Measurements from ENCODE around the gene CAMSAP2.
"Not testable (repeated sequence)": the region's sequence is repeated elsewhere in the genome, so short reads cannot be mapped to it uniquely, and the experiment has no call there.

Gene CAMSAP2

DNA sequence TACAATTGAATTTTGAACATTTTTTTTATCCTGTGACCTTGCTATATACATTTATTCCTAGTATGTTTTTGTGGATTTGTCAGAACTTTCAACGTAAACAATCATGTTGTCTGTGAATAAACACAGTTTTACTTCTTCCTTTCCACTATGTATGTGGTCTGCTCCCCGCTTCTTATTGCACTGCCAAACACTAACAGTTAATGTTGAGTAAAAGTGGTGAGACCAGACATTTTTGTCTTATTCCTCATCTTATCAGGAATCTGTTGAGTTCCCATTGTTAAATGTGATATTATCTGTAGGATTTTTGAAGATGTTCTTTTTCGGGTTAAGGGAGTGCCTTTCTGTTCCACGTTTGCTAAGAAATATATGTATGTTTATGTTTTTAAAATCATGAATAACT lies 45.9 kb downstream of the CAMSAP2 start:
- no peak for DNase-seq (ENCODE audit: low spot score)

DNA sequence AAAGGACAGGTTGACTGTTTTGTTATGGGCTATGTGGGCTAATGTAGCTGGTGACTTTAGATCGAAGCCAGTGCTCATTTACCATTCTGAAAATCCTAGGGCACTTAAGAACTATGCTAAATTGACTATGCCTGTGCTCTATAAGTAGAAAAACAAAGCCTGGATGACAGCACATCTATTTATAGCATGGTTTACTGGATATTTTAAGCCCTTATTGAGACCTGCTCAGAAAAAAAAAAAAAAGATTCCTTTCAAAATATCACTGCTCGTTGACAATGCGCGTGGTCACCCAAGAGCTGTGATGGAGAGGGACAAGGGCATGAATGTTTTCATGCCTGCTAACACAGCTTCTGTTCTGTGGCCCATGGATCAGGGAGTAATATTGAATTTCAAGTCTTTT lies 48.1 kb downstream of the CAMSAP2 start:
- DNase-seq (ENCODE audit: low spot score), result no peak

DNA sequence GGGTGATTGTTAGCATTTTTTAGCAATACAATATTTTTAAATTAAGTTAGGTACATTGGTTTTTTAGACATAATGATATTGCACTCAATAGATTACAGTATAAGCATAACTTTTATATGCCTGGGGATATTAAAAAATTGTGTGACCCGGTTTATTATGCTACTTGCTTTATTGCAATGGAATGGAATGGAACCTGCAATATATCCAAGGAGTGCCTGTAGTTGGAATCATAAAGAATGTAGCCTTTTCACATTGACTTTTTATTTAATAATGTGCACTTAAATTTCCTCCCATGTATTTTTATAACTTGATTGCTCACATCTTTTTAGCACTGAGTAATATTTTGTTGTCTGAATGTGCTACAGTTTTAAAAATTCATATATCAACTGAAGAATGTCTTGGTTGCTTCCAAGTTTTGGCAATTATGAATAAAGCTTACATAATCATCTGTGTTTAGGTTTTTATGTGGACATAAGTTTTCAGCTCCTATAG lies 49.2 kb downstream of the CAMSAP2 start:
- no peak for DNase-seq (ENCODE audit: low spot score)

DNA sequence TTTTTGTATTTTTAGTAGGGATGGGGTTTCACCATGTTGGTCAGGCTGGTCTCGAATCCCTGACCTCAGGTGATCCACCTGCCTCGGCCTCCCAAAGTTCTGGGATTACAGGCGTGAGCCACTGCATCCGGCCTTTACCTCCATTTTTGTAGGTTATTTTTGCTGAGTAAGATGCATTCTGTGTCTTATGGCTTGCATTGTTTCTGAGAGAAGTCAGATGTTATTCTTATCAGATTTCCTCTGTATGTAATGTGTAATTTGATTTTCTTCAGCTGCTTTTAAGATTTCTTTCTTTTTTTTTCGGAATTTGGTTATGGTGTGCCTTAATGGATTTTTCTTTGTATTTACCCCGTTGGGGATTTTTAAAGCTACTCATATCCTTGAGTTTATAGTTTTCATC lies 52.3 kb downstream of the CAMSAP2 start:
- DNase-seq (ENCODE audit: low spot score), result not testable (repeated sequence)

DNA sequence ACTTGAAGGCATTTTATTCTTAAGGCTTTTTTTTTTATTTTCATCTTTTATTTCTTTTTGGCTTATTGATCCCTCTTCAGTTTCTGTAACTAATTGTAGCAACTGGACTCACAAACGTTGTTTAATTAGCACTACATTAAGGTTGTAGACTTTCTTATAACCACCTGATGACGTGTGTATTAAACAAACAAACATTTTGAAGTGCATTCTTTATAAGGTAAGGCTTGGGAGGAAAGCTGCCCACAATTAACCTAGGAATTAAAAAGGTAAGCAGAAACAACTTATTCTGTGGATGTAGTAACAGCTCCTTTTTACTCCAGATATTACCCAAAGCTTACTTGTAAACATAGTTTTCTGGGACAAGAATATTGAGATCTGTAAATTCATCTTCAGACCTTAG lies 55.0 kb downstream of the CAMSAP2 start:
- no peak for DNase-seq (ENCODE audit: low spot score)

DNA sequence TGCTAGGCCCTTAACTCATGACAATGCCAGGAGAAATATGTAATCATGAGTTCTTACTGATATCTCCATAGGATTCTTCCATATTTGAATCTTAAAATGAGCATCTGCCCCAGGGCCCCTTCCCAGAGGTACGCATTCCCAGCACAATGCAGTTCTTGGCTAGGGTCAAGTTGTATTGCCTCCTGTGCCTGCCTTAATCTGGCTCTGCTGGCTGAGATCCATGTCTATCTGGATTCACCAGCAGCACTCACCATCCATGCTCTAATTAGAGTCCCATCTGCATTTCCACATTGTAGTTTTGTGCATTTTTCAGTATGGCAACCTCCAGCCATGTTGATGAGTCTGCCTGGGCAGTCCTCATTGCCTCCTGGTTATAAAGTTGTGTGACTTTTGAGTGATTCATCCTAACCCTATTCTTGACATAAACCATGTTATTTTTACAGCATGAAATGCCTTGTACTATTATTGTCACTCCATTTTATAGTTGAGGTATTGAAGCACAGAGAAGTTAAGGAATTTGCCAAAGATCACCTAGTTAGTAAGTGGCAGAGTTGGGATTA lies 55.9 kb downstream of the CAMSAP2 start:
- DNase-seq (ENCODE audit: low spot score), result peak; percentile 53

DNA sequence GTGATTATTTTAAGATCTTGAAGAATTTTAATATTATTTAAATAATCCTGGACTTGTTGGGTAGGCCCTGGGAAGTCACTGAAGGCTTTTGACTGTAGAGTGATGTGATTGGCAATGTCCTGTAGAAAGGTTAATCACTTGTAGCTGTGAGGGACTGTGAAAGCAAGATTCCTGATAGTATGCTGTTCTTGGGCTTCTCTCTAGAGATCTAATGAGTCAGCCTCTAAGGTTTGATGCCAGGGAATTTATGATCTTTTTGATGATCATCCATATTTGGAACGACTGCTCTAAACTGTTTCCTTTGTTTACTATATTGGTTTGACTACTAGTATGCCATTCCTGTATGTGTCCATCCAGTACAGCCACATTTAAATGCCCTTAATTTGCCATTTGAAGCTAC lies 56.5 kb downstream of the CAMSAP2 start:
- no peak for DNase-seq (ENCODE audit: low spot score)

DNA sequence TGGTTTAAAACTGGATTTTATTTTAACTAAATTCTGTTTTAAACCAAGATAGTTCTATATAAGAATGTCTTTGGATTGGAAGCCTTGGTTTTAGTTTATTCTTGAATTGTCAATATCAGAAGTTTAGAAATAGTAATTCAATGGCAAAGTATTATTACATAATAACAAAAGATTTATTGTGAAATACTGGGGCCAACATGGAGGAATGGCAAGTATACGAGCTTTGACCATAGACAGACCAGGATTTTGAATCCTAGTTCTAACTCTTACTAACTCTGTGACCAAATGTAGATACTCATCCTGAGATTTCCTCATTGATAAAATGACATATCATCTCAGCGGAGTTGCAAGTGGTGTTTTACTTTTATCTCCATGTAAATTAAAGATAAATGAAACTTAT lies 63.3 kb downstream of the CAMSAP2 start:
- DNase-seq (ENCODE audit: low spot score), result no peak

DNA sequence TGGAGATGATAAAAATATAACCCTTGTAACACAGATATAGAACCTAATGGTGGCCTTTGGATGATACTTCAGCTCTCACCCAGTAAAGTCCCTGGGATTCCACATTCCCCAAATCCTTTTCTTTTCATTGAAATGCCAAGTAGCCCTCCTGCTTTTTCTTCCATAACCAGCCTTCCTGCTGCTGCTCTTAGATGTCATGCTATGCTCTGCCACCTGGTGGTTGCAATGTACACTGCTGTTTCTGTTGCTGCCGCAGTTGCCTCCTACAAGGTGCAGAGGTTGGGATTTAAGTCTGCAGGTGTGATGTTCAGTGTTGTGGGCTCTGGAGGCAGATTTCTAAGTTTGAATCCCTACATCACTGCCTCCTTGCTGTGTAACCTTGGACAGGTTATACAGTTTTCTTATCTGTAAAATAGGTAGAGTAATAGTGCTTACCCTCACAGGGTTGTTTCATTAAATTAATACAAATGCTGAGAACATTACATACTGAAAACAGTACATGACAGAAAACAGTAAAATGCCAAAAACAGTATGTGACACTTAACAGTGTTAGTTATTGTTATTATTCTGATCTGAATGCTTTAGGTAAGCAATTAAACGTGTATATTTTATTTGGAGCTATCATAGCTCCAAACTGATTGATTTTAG lies 64.3 kb downstream of the CAMSAP2 start:
- peak; percentile 86 for DNase-seq (ENCODE audit: low spot score)

DNA sequence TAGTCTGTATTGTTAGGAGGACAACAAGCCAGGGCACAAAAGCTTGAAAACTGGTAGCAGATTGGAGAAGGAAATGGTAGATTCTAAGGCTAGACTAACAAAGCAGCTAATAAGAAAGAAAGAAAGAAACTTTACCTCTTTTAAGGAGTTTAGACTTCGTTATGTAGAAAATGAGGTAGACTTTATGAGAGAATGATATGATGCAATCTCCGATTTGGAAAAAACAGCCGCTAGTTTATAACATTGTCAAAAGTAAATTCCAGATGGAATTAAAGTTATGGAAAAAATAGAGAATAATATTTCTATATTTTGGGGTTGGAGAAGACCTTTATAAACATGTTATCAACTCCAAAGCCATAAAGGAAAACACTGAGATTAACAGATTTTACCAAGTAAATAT lies 67.0 kb downstream of the CAMSAP2 start:
- DNase-seq (ENCODE audit: low spot score), result no peak

DNA sequence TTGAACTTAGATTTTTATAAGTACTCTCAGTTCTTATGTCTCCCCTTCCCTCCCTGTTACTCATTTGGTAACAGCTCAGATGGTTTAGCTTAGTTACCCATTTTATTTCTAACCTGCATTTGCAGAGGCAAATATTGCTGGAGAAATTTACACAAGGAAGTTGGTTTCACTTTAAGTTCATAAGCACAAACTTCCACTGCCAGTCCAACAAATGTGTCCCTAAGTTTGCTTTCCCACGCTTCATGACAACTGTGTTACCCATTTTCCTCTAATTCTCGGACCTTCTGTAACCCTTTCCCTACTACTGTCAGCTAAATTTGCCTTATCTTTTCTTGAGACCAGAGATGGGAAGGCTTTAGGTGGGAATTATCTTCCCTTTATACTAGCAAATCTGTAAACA lies 70.2 kb downstream of the CAMSAP2 start:
- DNase-seq (ENCODE audit: low spot score), result no peak

DNA sequence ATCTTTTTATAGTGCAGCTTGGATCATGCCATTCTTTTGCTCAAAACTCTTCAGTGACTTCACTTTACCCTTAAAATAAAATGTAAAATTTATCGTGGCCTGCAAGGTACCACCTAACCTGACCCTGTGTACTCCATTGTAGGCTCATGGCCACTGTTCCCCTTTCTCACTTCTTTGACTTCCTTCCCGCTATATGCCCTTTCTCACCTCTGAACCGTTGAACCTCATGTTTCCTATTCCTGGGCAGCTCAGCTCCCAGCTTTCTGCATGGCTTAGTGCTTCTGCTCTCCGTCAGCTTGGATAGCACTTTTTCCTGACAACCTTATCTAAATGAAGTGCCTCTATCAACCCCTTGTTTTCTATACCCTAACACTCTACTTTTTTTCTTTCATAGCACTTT lies 73.0 kb downstream of the CAMSAP2 start:
- no peak for DNase-seq (ENCODE audit: low spot score)

DNA sequence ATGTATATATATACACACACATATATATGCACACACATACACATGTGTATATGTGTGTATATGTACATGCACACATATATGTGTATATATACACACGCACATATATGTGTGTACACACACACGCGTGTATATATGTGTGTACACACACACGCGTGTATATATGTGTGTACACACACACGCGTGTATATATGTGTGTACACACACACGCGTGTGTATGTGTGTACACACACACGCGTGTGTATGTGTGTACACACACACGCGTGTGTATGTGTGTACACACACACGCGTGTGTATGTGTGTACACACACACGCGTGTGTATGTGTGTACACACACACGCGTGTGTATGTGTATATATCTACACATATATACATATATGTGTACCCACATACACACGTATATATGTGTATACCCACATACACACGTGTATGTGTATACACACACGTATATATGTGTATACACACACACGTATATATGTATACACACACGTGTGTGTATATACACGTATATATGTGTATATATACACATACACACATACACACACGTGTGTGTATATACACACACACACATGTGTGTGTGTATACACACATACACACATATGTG lies 78.0 kb downstream of the CAMSAP2 start:
- not testable (repeated sequence) for DNase-seq (ENCODE audit: low spot score)

DNA sequence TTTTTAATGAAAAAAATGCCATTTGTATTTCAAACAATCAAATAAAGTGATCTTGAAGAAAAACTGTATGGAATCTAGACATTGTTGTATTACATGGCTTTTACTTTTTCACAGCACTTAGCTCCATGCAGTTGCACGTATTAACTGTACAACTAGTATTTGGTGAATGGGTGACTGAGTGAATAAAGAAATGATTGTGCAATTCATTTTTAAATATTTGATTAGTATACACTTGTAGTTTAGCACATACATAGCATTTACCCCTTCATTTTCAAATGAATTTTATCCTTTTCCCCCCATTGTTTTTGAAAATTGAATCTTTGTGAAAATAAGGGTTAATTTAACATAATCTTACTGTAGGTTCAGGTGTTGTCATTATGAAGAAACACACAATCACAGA lies 79.6 kb downstream of the CAMSAP2 start:
- DNase-seq (ENCODE audit: low spot score), result no peak

DNA sequence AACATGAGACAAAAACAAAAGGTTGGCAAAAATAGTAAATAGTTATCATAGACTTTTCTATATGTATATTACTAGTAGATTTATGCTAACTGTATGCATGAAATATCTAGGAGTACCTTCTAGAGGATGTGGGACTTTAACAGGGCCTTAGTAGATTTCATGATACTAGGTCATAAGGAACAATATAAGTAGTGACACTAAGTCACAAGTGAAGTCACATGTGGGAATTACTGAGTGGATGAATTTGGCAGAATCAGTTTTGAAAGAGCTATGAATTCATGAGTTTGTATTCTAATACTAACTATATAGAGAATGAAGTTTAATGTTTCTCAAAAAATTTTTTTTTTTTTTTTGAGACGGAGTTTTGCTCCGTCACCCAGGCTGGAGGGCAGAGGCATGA lies 81.0 kb downstream of the CAMSAP2 start:
- no peak for DNase-seq (ENCODE audit: low spot score)

DNA sequence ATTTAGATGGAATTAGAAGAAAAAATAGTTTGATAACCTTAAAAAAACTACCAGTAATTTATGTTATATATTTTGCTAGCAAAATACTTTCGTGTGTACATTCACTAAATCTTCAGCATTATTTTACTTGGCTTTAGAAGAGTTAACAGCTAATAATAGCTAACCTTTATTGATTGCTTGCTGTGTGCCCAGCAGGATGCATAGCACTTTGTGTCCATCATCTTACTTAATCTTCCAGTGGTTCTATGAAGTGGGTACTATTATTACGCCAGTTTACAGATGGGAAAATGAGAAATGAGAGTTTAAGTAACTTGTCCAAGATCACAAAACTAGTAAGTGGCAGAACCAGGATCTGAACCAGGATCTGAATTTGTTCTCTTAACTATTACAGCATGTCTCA lies 92.4 kb downstream of the CAMSAP2 start:
- DNase-seq (ENCODE audit: low spot score), result no peak

DNA sequence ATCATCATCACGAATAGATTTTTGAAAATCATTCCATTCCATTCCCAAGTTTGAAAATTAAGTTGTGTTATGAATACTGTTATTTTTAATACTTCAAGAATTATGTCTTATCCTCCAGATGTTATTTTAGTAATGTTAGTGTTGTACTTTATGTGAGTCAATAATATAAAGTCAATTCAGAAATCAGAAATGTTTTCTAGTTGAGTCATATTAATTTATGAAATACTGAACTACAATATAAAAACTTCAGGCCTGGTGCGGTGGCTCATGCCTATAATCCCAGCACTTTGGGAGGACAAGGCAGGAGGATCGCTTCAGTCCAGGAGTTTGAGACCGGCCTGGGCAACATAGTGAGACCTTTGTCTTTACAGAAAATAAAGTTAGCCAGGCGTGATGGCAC lies 95.7 kb downstream of the CAMSAP2 start:
- DNase-seq (ENCODE audit: low spot score), result no peak

DNA sequence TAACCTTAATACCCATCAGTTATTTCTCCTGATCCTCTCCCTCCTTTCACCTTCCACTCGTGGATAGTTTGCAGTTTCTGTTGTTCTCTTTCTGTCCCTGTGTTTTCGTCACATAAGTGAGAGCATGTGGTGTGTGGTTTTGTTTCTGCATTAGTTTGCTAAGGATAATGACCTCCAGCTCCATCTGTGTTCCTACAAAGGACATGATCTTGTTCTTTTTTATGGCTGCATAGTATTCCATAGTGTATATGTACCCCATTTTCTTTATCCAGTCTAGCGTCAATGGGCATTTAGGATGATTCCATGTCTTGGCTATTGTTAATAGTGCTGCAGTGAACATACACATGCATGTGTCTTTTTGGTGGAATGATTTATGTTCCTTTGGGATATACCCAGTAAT lies 97.5 kb downstream of the CAMSAP2 start:
- no peak for DNase-seq (ENCODE audit: low spot score)

DNA sequence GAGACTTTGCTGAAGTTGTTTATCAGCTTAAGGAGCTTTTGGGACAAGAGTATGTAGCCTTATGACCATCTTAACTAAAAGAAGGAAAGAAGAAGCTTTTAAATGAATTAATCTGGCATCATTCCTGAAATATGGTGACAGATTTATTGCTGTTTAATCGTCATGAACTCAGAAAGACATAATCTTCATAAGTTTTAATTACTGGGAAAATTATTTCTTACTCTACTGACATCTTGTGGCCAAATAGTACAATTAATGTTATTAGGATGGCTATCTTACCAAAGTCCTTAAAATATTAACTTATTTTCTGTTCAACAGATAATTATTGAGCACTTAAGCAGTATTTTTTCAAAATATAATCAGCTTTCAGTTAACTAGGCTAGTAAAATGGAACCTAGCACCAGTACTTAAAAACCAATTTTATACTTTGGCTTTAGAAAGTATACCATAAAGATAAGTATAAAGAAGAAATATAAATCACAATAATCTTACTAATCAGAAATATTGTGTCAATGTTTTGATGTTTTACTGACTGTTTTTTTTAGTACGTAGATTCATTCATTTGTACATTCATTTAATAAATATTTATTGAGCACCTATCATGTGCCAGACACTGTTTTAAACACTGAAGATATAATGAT lies 99.4 kb downstream of the CAMSAP2 start:
- peak; percentile 21 for DNase-seq (ENCODE audit: low spot score)

DNA sequence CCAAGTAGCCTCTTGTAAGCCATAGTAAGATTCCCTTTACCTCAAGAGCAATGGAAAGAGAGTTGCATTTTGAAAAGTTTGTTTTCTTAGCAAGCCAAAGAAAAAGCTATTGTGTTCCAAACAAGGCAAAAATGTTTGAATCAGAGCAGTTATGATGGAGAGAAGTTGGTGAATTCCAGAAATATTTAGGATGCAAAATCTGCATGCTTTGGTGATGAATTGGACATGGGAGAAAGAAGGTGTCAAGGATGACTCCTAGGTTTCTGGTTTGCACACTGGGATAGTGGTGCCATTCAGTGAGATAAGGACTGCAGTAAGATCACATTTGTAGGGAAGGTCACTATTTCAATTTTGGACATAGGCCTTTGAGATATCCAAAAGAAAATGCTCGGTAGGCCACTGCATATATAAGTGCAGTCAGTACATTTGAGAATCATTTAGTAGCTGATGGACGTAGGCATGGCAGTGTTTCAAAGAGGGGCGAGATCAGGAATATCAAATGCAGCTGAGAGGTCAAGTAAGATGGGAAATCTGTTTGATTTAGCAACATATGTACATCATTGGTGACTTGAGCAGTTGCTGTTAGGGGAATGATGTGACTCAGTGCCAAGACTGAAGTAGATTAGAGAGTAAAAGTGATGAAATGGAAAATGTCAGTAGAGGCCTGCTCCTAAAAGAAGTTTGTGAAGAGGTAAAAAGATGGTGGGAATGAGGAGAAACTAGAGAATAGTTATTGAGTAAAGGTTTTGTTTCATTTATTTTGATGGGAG lies 100.2 kb downstream of the CAMSAP2 start:
- no peak for DNase-seq (ENCODE audit: low spot score)

DNA sequence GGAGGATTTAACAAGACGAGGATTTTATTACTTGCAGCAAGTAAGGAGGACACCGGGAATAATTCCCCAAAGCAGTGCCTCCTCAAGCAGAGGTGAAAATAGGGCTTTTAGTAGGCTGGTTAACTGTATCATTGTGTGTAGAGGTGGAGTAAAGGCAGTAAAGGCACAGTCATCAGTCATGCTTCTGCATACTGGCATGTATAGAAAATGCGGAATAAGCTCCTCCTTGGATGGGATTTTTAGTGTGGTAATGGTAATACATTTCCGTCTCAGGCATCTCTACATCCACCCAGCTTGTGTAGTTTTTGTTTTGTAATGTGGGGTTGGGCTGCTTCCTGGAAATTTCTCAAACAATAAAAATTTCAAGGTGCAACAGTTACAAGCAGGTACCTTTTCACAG lies 106.7 kb downstream of the CAMSAP2 start:
- DNase-seq (ENCODE audit: low spot score), result no peak

DNA sequence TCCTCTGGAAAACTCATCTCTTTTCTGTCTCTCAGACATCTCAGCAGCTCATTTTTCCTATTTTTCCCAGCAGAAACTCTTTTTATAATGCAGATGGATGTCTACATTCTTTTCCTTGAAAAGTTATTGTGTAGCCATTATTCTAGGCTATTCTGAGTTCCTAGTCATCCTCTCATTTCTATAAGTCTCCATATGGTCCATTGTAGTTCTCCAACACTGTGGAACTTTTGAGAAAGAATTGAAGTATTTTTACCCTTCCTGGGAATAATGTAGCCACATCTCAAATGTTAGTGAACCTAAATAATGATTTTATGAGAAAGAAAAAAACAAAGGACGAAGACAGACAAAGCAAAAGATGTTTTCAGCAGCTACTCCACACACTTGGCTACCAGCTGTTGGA lies 107.7 kb downstream of the CAMSAP2 start:
- no peak for DNase-seq (ENCODE audit: low spot score)

DNA sequence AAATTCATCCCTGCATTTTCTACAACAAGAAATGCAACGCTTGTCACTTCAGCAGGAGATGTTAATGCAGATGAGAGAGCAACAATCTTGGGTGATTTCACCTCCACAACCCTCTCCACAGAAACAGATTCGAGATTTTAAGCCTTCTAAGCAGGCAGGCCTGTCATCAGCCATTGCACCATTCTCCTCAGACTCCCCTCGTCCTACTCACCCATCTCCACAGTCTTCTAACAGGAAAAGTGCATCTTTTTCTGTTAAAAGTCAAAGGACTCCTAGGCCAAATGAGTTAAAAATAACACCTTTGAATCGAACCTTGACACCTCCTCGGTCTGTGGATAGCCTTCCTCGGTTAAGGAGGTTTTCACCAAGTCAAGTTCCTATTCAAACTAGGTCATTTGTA lies 110.7 kb downstream of the CAMSAP2 start:
- no peak for DNase-seq (ENCODE audit: low spot score)
